HG02973 (cell line): Measurements from ENCODE around the gene KRTAP10-11.
"Not testable (repeated sequence)": the region's sequence is repeated elsewhere in the genome, so short reads cannot be mapped to it uniquely, and the experiment has no call there.

ENCODE experiments used
- ATAC-seq: cut with Tn5 transposase; IDR thresholded peaks from one replicate; pipeline ENCODE4 v1.9.1; 2021; ENCODE audit warnings: moderate library complexity; ENCODE audit not compliant: unreplicated experiment

The KRTAP10-11 gene

GRCh38 chr21:44661567-44661966, 15.4 kb downstream of the KRTAP10-11 start:
- ATAC-seq: not testable (repeated sequence)

GRCh38 chr21:44664691-44665090, 18.5 kb downstream of the KRTAP10-11 start:
- ATAC-seq: no peak

GRCh38 chr21:44666401-44667320, 20.4 kb downstream of the KRTAP10-11 start, which contains the start of gene KRTAP12-2:
TSS of gene KRTAP12-2 (minus strand) at chr21:44666927. CDS start at chr21:44666886, 41 bp downstream.
- ATAC-seq: no peak

GRCh38 chr21:44667612-44668011, 21.4 kb downstream of the KRTAP10-11 start:
- ATAC-seq: no peak

GRCh38 chr21:44670642-44671432, 24.6 kb downstream of the KRTAP10-11 start:
- ATAC-seq: no peak

GRCh38 chr21:44671911-44672310, 25.7 kb downstream of the KRTAP10-11 start:
- ATAC-seq: no peak

GRCh38 chr21:44677881-44678280, 31.7 kb downstream of the KRTAP10-11 start:
- ATAC-seq: no peak

GRCh38 chr21:44681152-44681551, 34.9 kb downstream of the KRTAP10-11 start:
- no peak for ATAC-seq

- no peak for ATAC-seq
These were observed 35.8 kb downstream of the KRTAP10-11 start, which contains the start of gene KRTAP12-1 for GRCh38 chr21:44681861-44682579. TSS of gene KRTAP12-1 (minus strand) at chr21:44682163. CDS start at chr21:44682123, 40 bp downstream.

- ATAC-seq: no peak
These were observed 36.5 kb downstream of the KRTAP10-11 start for GRCh38 chr21:44682580-44683151.

GRCh38 chr21:44684077-44684476, 37.9 kb downstream of the KRTAP10-11 start:
- no peak for ATAC-seq

GRCh38 chr21:44684483-44684882, 38.3 kb downstream of the KRTAP10-11 start:
- ATAC-seq: no peak

- not testable (repeated sequence) for ATAC-seq
These were observed 38.8 kb downstream of the KRTAP10-11 start for GRCh38 chr21:44685050-44685449.

- ATAC-seq: no peak
These were observed 40.0 kb downstream of the KRTAP10-11 start for GRCh38 chr21:44686000-44686781.

GRCh38 chr21:44686843-44687561, 40.8 kb downstream of the KRTAP10-11 start:
- no peak for ATAC-seq

- ATAC-seq: no peak
These were observed 41.5 kb downstream of the KRTAP10-11 start for GRCh38 chr21:44687671-44688070.

- ATAC-seq: not testable (repeated sequence)
These were observed 43.5 kb downstream of the KRTAP10-11 start for GRCh38 chr21:44689740-44690139.

GRCh38 chr21:44691686-44692085, 45.5 kb downstream of the KRTAP10-11 start:
- no peak for ATAC-seq
